Stimulated activated CD4-positive, alpha-beta T cell treated with anti-CD3 and anti-CD28 coated beads, TNF-alpha, amount 100 ng/mL, for 48 hours (primary cell): ENCODE measurements around the gene MEX3A.
"Not testable (repeated sequence)": the region's sequence is repeated elsewhere in the genome, so short reads cannot be mapped to it uniquely, and the experiment has no call there.

ENCODE experiments used
- DNase-seq, 3 donors: peaks; one replicate each; pipeline ENCODE4 v3.0.0-alpha.2; 2020; ENCODE audit warnings: low read depth in 3 of 3

MEX3A gene

GRCh38 chr1:156079762-156080161 lies 2.5 kb downstream of the MEX3A start:
- no peak for DNase-seq

GRCh38 chr1:156078728-156079127 lies 3.5 kb downstream of the MEX3A start:
- no peak for DNase-seq

- no peak for DNase-seq
Measured at GRCh38 chr1:156077430-156077760, 4.9 kb downstream of the MEX3A start.

- DNase-seq, result no peak
Measured at GRCh38 chr1:156076609-156077429, 5.4 kb downstream of the MEX3A start.

GRCh38 chr1:156075775-156076204 lies 6.5 kb downstream of the MEX3A start:
- no peak for DNase-seq

GRCh38 chr1:156075162-156075561 lies 7.1 kb downstream of the MEX3A start:
- DNase-seq, result no peak

DNA sequence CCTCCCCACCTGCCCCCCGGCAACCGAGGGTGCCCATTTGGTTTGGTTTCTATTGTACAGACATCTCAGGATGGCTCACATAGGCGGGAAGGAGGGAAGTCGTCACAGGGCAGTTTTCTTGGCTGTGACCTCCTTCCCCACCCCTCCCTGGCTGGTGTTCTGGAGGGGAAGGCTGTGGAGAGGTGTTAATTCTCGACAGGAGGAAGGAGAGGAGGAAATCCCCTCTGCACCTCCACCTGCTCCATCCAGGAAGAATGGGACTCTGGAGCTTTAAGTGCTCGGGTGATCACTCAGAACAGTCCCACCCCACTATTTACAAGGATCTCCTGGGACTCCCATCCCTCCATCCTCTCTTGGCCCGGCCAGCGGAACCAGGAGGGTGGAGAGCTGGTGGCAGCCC lies 7.6 kb downstream of the MEX3A start:
- DNase-seq, result no peak

DNA sequence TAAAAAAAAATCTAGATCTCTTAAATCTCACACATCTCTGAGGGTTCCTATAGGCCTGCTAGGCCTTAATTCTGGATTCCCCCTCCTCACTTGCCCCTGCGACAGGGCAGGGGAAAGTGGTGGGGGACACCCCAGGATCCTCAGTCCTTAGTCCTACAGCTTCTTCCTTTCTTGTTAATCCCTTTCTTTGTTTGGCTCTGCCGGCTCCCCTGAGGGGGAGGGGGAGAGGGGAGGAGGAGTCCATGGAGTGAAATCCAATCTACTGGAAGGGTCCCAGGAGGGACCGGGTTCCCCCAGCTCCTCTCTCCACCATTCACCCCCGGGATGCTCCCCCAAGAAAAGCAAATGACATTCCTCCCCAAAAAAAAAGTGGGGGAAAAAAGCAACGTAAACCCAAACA lies 8.5 kb downstream of the MEX3A start:
- no peak for DNase-seq

DNA sequence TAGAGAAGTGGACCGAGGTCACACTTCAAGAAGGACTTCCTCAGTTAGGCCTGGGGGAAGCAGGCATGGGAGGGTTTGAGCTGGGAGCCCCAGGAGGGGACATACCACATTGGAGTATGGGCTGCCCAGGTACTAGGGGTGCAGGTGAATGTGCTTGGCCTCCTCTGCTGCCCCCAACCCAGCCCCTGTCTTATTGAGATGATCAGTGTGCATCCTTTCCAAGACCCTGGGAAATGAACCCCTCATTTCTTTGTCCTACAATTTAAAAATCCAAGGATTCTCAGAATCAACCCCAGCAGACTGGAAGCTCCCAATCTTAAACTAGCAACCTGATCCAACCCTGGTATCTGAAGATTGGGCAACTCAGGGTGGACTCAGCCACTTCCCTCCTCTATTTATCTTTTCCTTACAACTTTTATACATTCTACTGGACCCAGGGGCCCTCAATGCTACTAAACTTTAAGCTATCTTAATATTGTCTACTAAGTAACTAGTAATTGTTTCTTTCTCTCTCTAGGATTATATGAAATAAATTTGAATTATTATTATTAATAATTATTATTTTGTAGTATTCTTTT lies 9.1 kb downstream of the MEX3A start:
- no peak for DNase-seq

DNA sequence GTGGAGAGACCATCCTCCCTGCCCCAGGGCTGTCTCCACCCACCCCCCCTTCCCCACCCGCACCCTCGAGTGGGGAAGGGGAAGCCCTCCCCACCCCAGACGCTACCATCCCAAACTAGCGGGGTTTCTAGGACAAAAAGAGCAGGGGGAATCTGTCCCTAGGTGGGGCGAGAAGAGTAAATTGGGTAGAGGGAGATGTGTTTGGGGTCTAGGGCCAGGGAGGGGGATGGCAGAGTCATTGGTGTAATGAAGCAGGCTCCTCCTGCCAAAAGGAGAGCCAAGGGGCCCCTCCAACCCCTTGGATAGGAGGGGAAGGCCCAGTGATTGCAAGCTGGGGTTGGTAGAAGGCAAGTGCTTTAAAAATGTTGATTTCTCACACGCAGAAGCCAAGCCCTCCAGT lies 10.0 kb downstream of the MEX3A start:
- DNase-seq, result no peak

- not testable (repeated sequence) for DNase-seq
Measured at GRCh38 chr1:156071332-156071816, 10.9 kb downstream of the MEX3A start.

GRCh38 chr1:156070548-156070947 lies 11.7 kb downstream of the MEX3A start:
- no peak for DNase-seq

- DNase-seq, result no peak
Measured at GRCh38 chr1:156069490-156070455, 12.5 kb downstream of the MEX3A start.

DNA sequence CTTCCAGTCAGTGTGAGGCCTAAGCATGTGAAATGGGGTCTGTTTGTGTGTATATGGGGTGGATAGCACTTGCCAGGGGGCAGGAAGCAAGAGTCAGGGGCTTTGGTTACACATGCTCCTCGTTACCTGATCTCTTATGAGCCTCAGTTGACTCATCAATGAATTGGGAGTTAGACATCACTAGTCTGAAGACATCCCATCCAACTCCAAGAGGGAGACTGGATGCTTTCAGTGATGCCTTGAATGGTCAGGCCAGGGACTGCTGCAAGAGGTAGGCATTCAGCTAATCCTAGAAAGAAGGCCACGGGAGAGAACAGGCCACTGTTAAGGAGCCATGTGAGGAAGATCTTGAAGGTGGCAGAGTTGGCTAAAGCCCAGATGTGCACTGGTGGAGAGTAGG lies 15.0 kb downstream of the MEX3A start:
- DNase-seq, result no peak

- DNase-seq, result no peak
Measured at GRCh38 chr1:156065871-156066270, 16.4 kb downstream of the MEX3A start.

DNA sequence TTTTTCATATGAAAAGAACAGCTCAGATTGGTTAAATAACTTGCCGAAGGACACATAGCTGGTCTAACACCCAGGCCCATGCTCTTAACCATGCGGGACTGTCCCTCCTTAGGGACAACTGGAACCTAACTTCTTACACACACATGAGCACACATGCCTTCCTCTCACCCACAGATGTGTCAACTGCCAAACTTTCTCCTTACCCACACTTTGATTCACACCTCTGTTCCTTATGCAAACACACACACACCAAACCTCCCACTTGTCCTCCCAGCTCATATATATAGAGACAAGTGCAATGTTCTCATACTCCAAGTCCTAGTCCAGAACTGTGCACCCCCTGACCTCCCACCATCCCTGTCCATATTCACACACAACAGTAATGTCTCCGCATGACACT lies 17.1 kb downstream of the MEX3A start:
- DNase-seq, result no peak

GRCh38 chr1:156064615-156065014 lies 17.6 kb downstream of the MEX3A start:
- no peak for DNase-seq

GRCh38 chr1:156063997-156064285 lies 18.3 kb downstream of the MEX3A start:
- no peak for DNase-seq

GRCh38 chr1:156062189-156062588 lies 20.1 kb downstream of the MEX3A start:
- DNase-seq, result no peak

- DNase-seq, result no peak
Measured at GRCh38 chr1:156060937-156061636, 21.2 kb downstream of the MEX3A start, which contains the start of gene RAB25. Gene RAB25, plus strand, starts transcription at chr1:156061160. Its CDS starts 241 bp downstream, at chr1:156061401.

DNA sequence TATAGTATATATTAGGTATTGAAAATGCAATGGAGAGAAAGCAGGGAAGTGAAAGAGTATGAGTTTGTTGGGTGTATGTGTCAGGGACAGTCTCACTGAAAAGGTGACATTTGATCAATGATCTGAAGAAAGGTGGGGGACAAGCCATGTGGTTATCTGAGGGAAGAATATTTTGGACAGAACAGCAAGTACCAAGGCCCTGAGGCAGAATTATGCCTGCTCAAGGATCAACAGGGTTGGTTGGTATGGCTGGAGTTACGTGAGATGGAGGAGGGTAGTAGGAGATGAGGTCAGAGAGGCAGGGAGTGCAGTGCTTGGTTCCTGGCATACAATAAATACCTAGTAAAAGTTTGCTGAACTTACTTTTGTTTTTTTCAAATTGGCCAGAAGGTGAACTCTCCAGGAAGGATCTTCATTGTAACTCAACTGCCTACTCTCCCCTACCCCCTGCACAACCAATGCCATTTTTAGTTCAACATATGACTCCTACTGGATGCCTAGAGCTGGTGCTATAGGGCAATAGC lies 25.9 kb downstream of the MEX3A start:
- no peak for DNase-seq
